HFFc6 (cell line): ENCODE data around the gene TNS2. TPM values are rescaled to one million over a fixed set of nuclear protein-coding genes. Genes with fewer than 3 reads are reported as not detected.
A peak's percentile ranks its signal among the peaks of the same experiment; 100 is the strongest.

Experiments used
- DNase-seq: peaks from one replicate; pipeline ENCODE4 v3.0.0-alpha.2; 2018
- H3K27ac Mint-ChIP-seq: 2 replicates; pipeline ENCODE4 v1.8.0; 2020; ENCODE audit warnings: mild to moderate bottlenecking, mixed read lengths
- H3K27me3 Mint-ChIP-seq: 2 replicates; pipeline ENCODE4 v1.8.0; 2021; ENCODE audit warnings: mild to moderate bottlenecking, moderate library complexity, mixed read lengths; ENCODE audit not compliant: insufficient read depth
- H3K36me3 Mint-ChIP-seq: 2 replicates; pipeline ENCODE4 v1.8.0; 2021; ENCODE audit warnings: low read depth, mixed read lengths
- H3K4me1 Mint-ChIP-seq: 2 replicates; pipeline ENCODE4 v1.8.0; 2020; ENCODE audit warnings: low read depth, mixed read lengths
- H3K4me3 Mint-ChIP-seq: 2 replicates; pipeline ENCODE4 v1.8.0; 2020; ENCODE audit warnings: mild to moderate bottlenecking, moderate library complexity, mixed read lengths
- H3K9me3 Mint-ChIP-seq: 2 replicates; pipeline ENCODE4 v1.8.0; 2020; ENCODE audit warnings: mild to moderate bottlenecking, mixed read lengths
- total RNA-seq, 6 experiments: library from RNA; stranded (reverse); fragmentation: NEBNext Ultra II Directional; extraction: Animal tissue kit (Norgen Biotek cat#: 25700); gene quantifications; 2 replicates in 1 of 6; 3 replicates in 5 of 6; pipeline ENCODE4 v1.2.3, GENCODE V29; 2021
- TF ChIP-seq, protein P1 (sequence below): fragments of 200-600 bp; sonication (generic); IDR thresholded peaks from 2 replicates; pipeline ENCODE4 v1.5.0; 2021; ENCODE audit warnings: antibody characterized with exemption, mild to moderate bottlenecking

Gene TNS2
- total RNA-seq, 6 experiments from 2014 or later = 44.3 to 69.2 (median 58.9) TPM

- Mint-ChIP-seq H3K9me3 (no peaks in the 10 kb centered on the region), H3K4me3 (peak overlapping the region; percentile 77), H3K4me1 (peaks cover 48% of the 10 kb centered on the region), H3K36me3 (peaks cover 7% of the 10 kb centered on the region), H3K27me3 (peaks cover 5% of the 10 kb centered on the region), H3K27ac (peak overlapping the region; percentile 69)
- TF ChIP-seq, protein P1, sequence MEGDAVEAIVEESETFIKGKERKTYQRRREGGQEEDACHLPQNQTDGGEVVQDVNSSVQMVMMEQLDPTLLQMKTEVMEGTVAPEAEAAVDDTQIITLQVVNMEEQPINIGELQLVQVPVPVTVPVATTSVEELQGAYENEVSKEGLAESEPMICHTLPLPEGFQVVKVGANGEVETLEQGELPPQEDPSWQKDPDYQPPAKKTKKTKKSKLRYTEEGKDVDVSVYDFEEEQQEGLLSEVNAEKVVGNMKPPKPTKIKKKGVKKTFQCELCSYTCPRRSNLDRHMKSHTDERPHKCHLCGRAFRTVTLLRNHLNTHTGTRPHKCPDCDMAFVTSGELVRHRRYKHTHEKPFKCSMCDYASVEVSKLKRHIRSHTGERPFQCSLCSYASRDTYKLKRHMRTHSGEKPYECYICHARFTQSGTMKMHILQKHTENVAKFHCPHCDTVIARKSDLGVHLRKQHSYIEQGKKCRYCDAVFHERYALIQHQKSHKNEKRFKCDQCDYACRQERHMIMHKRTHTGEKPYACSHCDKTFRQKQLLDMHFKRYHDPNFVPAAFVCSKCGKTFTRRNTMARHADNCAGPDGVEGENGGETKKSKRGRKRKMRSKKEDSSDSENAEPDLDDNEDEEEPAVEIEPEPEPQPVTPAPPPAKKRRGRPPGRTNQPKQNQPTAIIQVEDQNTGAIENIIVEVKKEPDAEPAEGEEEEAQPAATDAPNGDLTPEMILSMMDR = no peak
- DNase-seq = no peak
These were observed 4.4 kb downstream of the TNS2 start for GRCh38 chr12:53054112-53054878.

GRCh38 chr12:53055471-53056266, 5.8 kb downstream of the TNS2 start:
- TF ChIP-seq, protein P1 = no peak
- no peak overlapping the region for H3K27ac Mint-ChIP-seq
- H3K27me3 Mint-ChIP-seq = peaks cover 11% of the 10 kb centered on the region
- H3K4me1 Mint-ChIP-seq = peaks cover 39% of the 10 kb centered on the region
- H3K4me3 Mint-ChIP-seq = no peak overlapping the region
- peaks cover 7% of the 10 kb centered on the region for H3K36me3 Mint-ChIP-seq
- H3K9me3 Mint-ChIP-seq = no peaks in the 10 kb centered on the region
- DNase-seq = no peak

GRCh38 chr12:53056296-53056695, 6.4 kb downstream of the TNS2 start:
- no peak overlapping the region for H3K27ac Mint-ChIP-seq
- H3K4me1 Mint-ChIP-seq = peaks cover 34% of the 10 kb centered on the region
- DNase-seq = no peak
- peaks cover 17% of the 10 kb centered on the region for H3K27me3 Mint-ChIP-seq
- H3K36me3 Mint-ChIP-seq = peaks cover 7% of the 10 kb centered on the region
- TF ChIP-seq, protein P1 = no peak
- H3K9me3 Mint-ChIP-seq = no peaks in the 10 kb centered on the region
- no peak overlapping the region for H3K4me3 Mint-ChIP-seq

GRCh38 chr12:53056901-53057300, 7.0 kb downstream of the TNS2 start:
- Mint-ChIP-seq H3K36me3 (peaks cover 7% of the 10 kb centered on the region), H3K27me3 (peaks cover 22% of the 10 kb centered on the region), H3K9me3 (no peaks in the 10 kb centered on the region), H3K27ac (no peak overlapping the region), H3K4me3 (no peak overlapping the region), H3K4me1 (peaks cover 32% of the 10 kb centered on the region)
- TF ChIP-seq, protein P1 = no peak
- no peak for DNase-seq

DNA sequence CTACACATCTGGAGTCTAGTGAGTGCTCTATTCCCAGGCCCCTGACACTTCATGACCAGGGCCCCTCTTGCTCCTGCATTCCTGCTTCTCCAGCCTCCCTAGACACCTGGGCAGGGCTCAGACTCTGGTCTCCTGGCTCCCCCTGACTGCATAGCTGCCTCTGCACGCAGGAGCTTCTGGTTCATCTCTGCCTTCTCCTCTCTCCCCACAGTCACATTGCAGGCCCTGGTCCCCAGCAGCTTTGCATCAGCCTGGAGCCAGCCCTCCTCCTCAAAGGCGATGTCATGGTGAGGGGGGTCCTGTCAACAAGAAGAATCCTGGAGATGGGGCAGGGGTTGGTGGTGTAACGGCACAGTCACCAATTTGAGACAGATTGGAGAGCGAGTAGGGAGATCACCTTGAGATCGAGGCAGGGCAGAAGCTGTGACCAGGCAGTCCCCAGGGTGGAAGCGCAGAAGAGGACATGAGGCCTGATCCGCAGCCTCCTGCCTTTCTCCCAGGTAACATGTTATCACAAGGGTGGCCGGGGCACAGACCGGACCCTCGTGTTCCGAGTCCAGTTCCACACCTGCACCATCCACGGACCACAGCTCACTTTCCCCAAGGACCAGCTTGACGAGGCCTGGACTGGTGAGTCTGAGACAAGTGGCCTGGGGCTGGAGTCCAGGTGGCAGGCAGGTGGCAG, 8.1 kb downstream of the TNS2 start:
- H3K9me3 Mint-ChIP-seq = no peaks in the 10 kb centered on the region
- no peak overlapping the region for H3K4me3 Mint-ChIP-seq
- TF ChIP-seq, protein P1 = no peak
- peaks cover 7% of the 10 kb centered on the region for H3K36me3 Mint-ChIP-seq
- DNase-seq = no peak
- no peak overlapping the region for H3K27ac Mint-ChIP-seq
- H3K4me1 Mint-ChIP-seq = peaks cover 25% of the 10 kb centered on the region
- H3K27me3 Mint-ChIP-seq = peaks cover 22% of the 10 kb centered on the region
